ENCODE results near the gene MGAT5.

Gene MGAT5

GRCh38 chr2:134482766-134483340, 229.0 kb downstream of the MGAT5 start:
- no peak for DNase-seq

- DNase-seq = no peak
Measured at GRCh38 chr2:134489732-134490384, 236.0 kb downstream of the MGAT5 start.

GRCh38 chr2:134490559-134490958, 236.7 kb downstream of the MGAT5 start:
- DNase-seq = no peak

GRCh38 chr2:134491022-134491421, 237.2 kb downstream of the MGAT5 start:
- no peak for DNase-seq

GRCh38 chr2:134491771-134492441, 238.0 kb downstream of the MGAT5 start:
- DNase-seq = peak; percentile 88 to 96

GRCh38 chr2:134493797-134494196, 239.9 kb downstream of the MGAT5 start:
- no peak for DNase-seq

- no peak for DNase-seq
Measured at GRCh38 chr2:134498654-134499053, 244.8 kb downstream of the MGAT5 start.

GRCh38 chr2:134499307-134499926, 245.5 kb downstream of the MGAT5 start:
- no peak for DNase-seq

GRCh38 chr2:134500211-134500935, 246.5 kb downstream of the MGAT5 start:
- no peak for DNase-seq

- DNase-seq = no peak
Measured at GRCh38 chr2:134501476-134502091, 247.7 kb downstream of the MGAT5 start.

- DNase-seq = no peak
Measured at GRCh38 chr2:134502104-134502503, 248.2 kb downstream of the MGAT5 start.
